Endothelial cell of hepatic sinusoid (primary cell): ENCODE results near the gene TPRG1.

Source experiments
- in situ Hi-C: cut with HindIII; loops from 2 replicates; pipeline ENCODE4 v1.10.0; 2017; ENCODE audit warnings: low sequenced_read_pairs

TPRG1 gene

DNA sequence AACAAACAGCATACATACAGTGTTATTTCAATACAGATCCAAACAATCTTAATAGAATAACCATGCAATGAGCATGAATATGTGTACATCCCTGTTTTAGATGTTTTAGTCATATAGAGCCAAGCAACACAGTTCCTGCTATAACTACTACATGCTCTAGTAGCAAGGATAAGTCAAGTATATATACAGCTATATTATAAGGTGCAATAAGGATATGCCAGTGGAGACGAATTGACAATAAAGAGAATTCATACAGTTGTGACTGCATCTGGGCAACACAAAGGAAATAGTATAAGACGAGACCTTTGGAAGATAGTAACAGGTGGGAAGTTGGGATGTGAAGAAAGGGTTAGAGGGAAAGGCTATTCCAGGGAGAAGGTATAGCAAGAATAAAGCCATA is 103.4 kb downstream of the TPRG1 start:
- in situ Hi-C loops = no loop called here

DNA sequence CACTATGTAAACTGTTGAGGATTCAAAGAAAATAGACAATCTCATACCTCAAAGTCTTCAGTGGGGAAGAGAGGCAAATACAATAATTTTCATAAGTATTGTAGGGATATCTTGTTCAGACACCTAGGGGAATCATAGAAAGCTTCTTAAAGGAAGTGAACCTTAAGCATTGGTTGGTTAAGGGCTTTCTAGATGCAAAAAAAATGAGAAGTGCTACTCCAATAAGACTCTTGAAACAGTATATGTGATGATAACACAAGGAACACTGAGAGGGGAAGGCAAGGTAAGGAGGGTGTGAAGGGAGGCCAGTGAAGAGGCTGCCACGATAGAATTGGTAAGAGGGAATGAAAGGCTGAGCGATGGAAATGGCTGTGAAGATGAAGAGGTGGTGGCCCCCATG is 104.1 kb downstream of the TPRG1 start:
- in situ Hi-C loops = no loop called here

- in situ Hi-C loops = no loop called here
Observed at GRCh38 chr3:189276444-189277219, 104.9 kb downstream of the TPRG1 start.

DNA sequence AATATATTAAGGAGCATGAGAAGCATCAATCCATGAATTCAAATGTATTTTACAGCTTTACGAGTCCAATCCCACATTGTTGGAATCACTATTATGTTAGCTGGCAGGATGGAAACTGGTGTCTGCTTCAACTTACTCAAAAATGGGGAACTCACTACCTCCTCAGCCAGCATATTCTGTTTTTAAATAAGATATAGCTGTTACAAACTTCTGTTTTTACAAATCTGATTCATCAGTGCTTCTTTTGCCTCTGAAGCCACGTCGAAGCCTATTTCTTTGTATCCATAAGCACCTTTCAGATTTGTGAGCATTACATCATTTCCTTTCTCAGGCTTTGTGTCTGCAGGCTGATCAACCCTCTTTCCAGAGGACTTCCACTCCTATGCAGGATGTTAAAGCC is 105.9 kb downstream of the TPRG1 start:
- in situ Hi-C loops = no loop called here

- in situ Hi-C loops = no loop called here
Observed at GRCh38 chr3:189278221-189278620, 106.5 kb downstream of the TPRG1 start.

- in situ Hi-C loops = no loop called here
Observed at GRCh38 chr3:189282189-189282588, 110.4 kb downstream of the TPRG1 start.

DNA sequence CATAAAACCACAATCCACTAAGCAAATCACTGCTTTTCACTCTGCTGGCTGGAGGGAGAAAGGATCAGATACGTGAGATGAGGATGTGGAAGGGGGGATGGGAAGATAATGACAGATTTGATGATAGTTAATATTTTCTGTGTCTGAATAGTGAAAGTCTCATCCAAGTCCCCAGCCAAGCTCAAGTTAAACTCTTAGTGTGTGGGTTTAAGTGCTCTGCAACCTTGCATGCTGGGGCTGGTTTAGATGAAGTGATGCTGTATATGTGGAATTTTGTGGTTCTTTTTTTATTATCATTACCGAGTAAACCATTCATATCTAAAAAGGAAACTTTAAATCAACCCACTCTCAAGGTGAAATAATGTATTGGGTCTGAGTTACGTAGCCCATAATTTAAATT is 111.0 kb downstream of the TPRG1 start:
- in situ Hi-C loops = no loop called here

DNA sequence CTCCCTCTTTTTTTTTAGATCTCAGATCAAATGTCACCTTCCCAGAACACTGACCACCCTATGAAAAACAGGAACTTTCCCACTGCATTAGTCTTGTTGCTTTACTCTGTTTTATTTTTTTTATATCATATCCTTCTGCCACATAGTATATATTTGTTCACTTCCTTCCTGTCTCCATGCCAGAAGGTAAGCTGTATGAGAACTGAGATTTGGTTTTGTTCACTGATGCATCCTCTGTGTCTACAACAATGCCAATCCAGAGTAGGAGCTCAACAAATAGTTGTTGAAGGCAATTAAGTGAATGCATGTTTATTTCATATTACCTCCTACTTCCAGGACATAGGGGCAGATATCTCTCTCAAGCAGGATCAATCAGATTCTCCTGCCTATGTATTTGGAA is 114.4 kb downstream of the TPRG1 start:
- in situ Hi-C loops = no loop called here

DNA sequence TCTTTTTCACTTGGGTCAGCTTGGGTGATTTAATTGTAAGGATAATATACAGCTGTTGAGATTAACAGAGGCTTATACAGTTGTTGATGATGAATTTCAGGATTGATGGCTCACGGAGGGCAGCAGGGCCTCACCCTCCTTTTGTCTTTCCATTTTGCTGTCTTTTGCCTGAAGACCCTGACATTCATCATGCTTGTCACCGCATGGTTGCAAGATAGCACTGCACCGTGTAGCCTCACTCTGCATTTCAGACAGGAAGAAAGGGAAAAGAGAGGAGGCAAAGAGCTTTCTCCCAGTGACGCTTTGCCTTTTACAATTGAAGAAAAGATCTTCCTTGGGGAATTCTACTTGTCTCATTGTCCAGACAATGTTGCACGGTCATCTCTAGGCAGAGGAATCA is 115.1 kb downstream of the TPRG1 start:
- in situ Hi-C loops = no loop called here

DNA sequence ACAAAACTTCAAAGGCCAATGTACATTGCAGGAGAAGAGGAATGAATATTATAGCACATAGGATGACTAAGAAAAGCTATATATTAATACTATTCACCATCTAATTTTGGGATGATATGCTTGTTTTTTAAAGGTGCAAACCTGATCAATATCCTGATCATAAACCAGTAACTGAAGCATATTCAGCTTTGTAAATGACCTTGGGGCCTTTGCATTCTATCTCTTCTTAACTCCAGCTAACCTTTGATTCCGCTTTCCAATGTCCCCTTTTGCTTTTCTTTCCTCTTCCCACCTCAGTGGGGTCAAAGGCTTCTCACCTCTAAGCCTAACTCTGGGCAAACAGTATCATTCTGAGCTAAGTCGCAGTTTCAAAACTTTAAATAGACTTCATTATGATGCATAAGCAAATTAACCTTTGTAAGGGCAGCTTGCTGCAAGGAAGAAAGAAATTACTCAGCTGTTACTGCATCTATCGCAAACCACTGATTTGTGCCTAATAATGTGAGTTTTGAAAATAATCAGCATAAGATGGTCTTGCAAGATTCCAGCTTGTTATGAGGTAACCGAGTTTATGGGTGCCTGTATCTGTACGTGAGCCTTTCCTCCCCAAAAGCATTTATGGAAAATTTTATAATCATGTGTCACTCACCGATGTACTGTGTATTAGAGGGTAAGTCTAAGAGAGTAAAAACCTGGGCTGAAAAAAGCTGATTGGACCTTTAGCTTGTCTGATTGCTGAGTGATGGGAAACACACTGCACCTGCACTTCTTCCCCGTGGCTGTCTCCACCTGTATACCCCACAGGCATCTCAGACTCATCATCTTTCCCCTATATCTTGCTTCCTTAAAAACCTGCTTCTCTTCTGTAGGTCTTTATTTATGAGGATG is 116.8 kb downstream of the TPRG1 start:
- in situ Hi-C loops = no loop called here

- in situ Hi-C loops = no loop called here
Observed at GRCh38 chr3:189289251-189289650, 117.5 kb downstream of the TPRG1 start.

- in situ Hi-C loops = no loop called here
Observed at GRCh38 chr3:189292667-189293484, 121.1 kb downstream of the TPRG1 start.

DNA sequence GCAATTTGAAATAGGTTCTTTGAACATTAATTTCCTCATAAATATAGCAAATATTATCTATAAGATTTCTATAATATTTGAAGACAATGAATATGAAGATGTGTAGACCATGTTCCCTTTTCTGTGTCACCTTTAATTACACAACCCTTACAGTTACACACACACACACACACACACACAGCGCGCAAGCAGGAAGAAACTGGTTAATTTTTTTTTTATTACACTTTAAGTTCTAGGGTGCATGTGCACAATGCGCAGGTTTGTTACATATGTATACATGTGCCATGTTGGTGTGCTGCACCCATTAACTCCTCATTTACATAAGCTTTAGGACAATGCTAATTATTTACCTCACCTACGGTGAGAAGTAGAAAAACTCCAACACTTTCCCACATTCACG is 122.9 kb downstream of the TPRG1 start:
- in situ Hi-C loops = no loop called here

- in situ Hi-C loops = no loop called here
Observed at GRCh38 chr3:189295089-189295488, 123.3 kb downstream of the TPRG1 start.

- in situ Hi-C loops = no loop called here
Observed at GRCh38 chr3:189297932-189298331, 126.2 kb downstream of the TPRG1 start.

DNA sequence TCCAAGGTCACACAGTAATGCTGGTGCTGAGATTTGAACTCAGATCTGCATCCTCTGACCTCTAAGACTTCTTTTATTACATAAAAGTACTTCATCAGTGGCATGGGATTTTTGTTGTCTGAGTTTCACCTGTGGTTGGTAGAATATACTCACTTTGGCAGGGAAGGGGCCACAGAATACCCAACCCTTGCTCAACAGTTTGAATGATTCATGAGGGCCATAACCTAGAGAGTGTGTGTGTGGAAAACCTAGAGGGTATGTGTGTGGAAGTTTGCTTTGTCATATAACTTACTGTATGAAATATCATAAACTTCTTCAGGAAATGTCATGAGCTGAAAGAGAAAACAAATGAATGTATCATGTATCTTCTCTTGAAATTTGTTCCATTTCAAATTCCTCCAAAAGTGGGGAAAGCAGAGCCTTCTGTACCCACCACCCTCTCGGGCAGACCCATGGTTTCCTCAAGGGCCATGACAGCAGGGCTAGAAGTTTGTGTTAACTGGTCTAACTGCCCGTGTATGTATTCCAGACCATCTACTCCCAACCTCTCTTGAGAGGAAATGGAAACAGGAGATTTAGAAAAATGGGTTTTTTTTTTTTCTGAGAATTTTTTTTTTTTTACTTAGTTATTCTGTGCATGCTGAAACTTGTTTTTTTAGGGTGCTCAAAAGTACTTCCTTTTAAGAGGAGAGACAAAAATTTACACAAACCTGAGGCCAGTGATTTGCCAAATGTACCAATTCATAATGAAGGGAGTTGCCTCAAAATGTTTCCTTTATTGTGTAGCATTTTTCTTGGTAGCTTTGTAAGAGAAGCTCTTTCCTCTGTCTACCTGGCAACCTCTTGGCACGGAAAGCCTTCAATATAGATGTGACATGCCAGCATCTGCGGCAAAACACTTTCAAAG is 127.0 kb downstream of the TPRG1 start:
- in situ Hi-C loops = no loop called here

DNA sequence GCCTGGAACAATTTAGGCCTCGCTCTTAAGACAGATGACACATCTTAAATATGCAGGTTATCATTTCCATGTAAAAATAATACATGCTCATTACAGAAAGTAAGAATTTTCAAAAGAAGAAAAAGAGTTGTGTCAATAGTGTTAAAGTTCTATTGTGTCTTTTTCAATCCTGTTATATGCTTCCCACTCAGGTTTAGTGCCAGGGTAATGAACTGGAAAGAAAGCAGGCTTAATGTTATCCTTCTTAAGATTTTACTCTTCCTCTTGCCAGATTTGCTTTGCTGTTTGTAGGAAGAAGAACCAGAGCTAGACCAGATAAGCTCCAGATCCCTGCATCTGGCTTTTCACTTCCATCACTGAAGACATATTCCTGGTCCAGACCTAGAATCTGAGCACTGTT is 128.6 kb downstream of the TPRG1 start:
- in situ Hi-C loops = no loop called here

GRCh38 chr3:189301479-189301878 is 129.7 kb downstream of the TPRG1 start:
- in situ Hi-C loops = no loop called here

GRCh38 chr3:189303584-189303983 is 131.8 kb downstream of the TPRG1 start:
- in situ Hi-C loops = no loop called here
